ENCODE measurements around the gene PSTPIP1.

GRCh38 chr15:77027697-77028450, 32.9 kb downstream of the PSTPIP1 start:
- TF ChIP-seq ZNF274 (IDR thresholded peaks at IDR 0.05; ENCODE audit: low read depth, low read length) = no peak
- TF ChIP-seq SUZ12 (IDR thresholded peaks at IDR 0.05; ENCODE audit: extremely low read depth, insufficient read depth, insufficient read length) = no peak

Data from NT2/D1 (cell line).